ENCODE measurements around the gene BOLA3. TPM values are rescaled to one million over a fixed set of nuclear protein-coding genes. Genes with fewer than 3 reads are reported as not detected.

Gene BOLA3
- total and polyA plus RNA-seq, 11 donors, result 52.2 to 242 (median 65.3) TPM

DNA sequence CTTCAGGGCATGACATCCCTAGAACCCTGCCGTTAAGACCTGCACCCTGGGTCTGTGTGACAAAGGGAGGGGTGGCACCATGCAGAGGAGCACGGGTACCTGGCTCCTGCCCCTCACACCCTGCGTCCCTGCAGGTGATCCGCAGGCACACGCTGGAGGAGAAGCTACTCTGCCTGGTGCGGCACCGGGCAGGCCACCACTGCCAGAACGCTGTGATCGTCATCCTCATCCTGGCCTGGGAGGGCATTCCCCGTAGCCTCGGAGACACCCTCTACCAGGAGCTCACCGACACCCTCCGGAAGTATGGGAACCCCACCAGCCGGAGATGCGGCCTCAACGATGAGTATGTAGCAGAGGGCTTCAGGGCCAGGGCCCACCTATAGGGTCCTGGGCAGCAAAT, 60.0 kb downstream of the BOLA3 start:
- WGBS, 4 donors, result 94 to 97% (median 97%) methylated on average over 15 to 16 of the region's 16 CpGs

DNA sequence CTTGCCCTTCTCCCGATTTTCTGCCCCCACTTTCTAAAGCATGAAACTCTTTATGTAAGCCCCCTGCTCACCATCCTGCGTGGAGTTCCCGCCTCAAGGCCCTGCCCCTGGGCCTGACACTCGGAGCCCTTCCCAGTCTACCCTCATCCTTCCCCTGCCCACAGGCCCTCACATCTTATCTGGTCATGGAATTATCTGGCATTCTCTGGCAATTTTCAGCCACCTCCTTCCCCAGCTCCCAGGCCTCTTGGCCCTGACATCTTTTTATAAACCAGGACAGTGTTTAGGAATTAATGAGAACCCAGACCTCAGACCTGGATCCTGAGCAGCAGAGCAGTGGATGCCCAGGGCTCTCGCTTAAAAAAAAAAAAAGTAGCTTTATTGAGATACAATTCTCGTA, 61.7 kb downstream of the BOLA3 start:
- intact Hi-C loops (cut with DNase I), result no loop called here
- Histone ChIP-seq H3K36me3 (peaks cover 0 to 95% (median 30%) of the 10 kb centered on the region in 9 donors), H3K4me1 (peaks cover 0 to 2% (median 0%) of the 10 kb centered on the region in 12 donors)

More for the DNA sequence above, 60.0 kb downstream of the BOLA3 start:
- no peaks in the 10 kb centered on the region for H3K4me1 ChIP-seq
- DNase-seq (peak in 1 of 5 donors; percentile 51), ATAC-seq (no peak)
- no peak for TF ChIP-seq POLR2A (IDR thresholded peaks at IDR 0.05)
- TF ChIP-seq, protein P1, sequence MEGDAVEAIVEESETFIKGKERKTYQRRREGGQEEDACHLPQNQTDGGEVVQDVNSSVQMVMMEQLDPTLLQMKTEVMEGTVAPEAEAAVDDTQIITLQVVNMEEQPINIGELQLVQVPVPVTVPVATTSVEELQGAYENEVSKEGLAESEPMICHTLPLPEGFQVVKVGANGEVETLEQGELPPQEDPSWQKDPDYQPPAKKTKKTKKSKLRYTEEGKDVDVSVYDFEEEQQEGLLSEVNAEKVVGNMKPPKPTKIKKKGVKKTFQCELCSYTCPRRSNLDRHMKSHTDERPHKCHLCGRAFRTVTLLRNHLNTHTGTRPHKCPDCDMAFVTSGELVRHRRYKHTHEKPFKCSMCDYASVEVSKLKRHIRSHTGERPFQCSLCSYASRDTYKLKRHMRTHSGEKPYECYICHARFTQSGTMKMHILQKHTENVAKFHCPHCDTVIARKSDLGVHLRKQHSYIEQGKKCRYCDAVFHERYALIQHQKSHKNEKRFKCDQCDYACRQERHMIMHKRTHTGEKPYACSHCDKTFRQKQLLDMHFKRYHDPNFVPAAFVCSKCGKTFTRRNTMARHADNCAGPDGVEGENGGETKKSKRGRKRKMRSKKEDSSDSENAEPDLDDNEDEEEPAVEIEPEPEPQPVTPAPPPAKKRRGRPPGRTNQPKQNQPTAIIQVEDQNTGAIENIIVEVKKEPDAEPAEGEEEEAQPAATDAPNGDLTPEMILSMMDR (IDR thresholded peaks at IDR 0.05), result no peak
- intact Hi-C loops (cut with DNase I), result no loop called here
- H3K27ac ChIP-seq, result no peak overlapping the region
- H3K36me3 ChIP-seq, result peaks cover 0 to 95% (median 43%) of the 10 kb centered on the region in 9 donors
- no peak overlapping the region for H3K4me3 ChIP-seq
- no peaks in the 10 kb centered on the region for H3K27me3 ChIP-seq
- no peaks in the 10 kb centered on the region for H3K9me3 ChIP-seq

More for the DNA sequence above, 61.7 kb downstream of the BOLA3 start:
- DNase-seq (peak in 1 of 5 donors; percentile 33), ATAC-seq (no peak)
- H3K4me3 ChIP-seq, result no peak overlapping the region
- no peaks in the 10 kb centered on the region for H3K9me3 ChIP-seq
- 68 to 77% (median 74%) methylated on average over 6 of the region's 6 CpGs for WGBS, 4 donors
- H3K27me3 ChIP-seq, result no peaks in the 10 kb centered on the region
- no peak overlapping the region for H3K27ac ChIP-seq
- TF ChIP-seq POLR2A (IDR thresholded peaks at IDR 0.05), result no peak
- TF ChIP-seq, protein P1 (IDR thresholded peaks at IDR 0.05), result no peak

Other genes starting within 250 kb of the BOLA3 start
- 10 to 100 TPM; 22.6 to 32.1 (median 24.3) TPM for gene DGUOK, start 221.0 kb downstream of the BOLA3 start, total RNA-seq
- gene DGUOK, start 221.0 kb downstream of the BOLA3 start, polyA plus RNA-seq, result 10 to 100 TPM; 34.9 to 49.2 TPM
- 10 to 100 TPM in 1 of 9 donors, 1 to 10 TPM in 8; 1.8 to 12.6 (median 2.5) TPM for gene TET3, start 163.0 kb downstream of the BOLA3 start, total RNA-seq
- 1 to 10 TPM; 1.2 to 4.2 TPM for gene TET3, start 163.0 kb downstream of the BOLA3 start, polyA plus RNA-seq
- gene MOB1A, start 31.0 kb upstream of the BOLA3 start, total RNA-seq, result 100 to 1,000 TPM in 1 of 9 donors, 10 to 100 TPM in 8; 42.2 to 104 (median 55.4) TPM
- 10 to 100 TPM; 15.0 to 33.8 TPM for gene MOB1A, start 31.0 kb upstream of the BOLA3 start, polyA plus RNA-seq
- 10 to 100 TPM; 13.0 to 40.5 (median 17.5) TPM for gene MTHFD2, start 50.7 kb upstream of the BOLA3 start, total RNA-seq
- 10 to 100 TPM; 12.9 to 27.6 TPM for gene MTHFD2, start 50.7 kb upstream of the BOLA3 start, polyA plus RNA-seq
- gene SLC4A5, start 195.5 kb upstream of the BOLA3 start, total RNA-seq, result 1 to 10 TPM in 7 of 9 donors, under 1 TPM in 2; 0.36 to 4.1 (median 1.6) TPM
- gene SLC4A5, start 195.5 kb upstream of the BOLA3 start, polyA plus RNA-seq, result 1 to 10 TPM in 1 of 2 donors, under 1 TPM in 1; 0.72 to 1.2 TPM
- gene DCTN1, start 232.4 kb upstream of the BOLA3 start, total RNA-seq, result 100 to 1,000 TPM; 129 to 376 (median 211) TPM
- gene DCTN1, start 232.4 kb upstream of the BOLA3 start, polyA plus RNA-seq, result 100 to 1,000 TPM; 149 to 171 TPM